K562 (cell line): ENCODE measurements around the gene PAIP1. TPM values are rescaled to one million over a fixed set of nuclear protein-coding genes. Genes with fewer than 3 reads are reported as not detected.

Source experiments
- ATAC-seq: fragments of 200-7000 bp; cut with Tn5 transposase; 3 replicates; pipeline ENCODE4 v1.9.1; 2020; ENCODE audit warnings: moderate library complexity
- BruUV-seq: library from RNA; stranded (reverse); fragments of 400-500 nt; replicated peaks from 2 replicates; lab custom pipeline; 2021; lab: Mats Ljungman, UMichigan
- CTCF ChIA-PET: fragments of 300-600 bp; formaldehyde crosslinking; extraction: SDS; loops from one replicate; lab custom pipeline; 2021; ENCODE audit warnings: low intra/inter-chr PET ratio; lab: Yijun Ruan, JAX
- POLR2A ChIA-PET: fragments of 300-600, 350-650 bp; sonication (Branson Sonifier 250); formaldehyde crosslinking; extraction: SDS; loops from one replicate; lab custom pipeline; 2021; ENCODE audit warnings: antibody characterized with exemption, inconsistent platforms; lab: Yijun Ruan, JAX
- DNase-seq, 4 experiments: peaks; one replicate each; pipeline versions ENCODE4 v3.0.0 to v3.0.0-alpha.2; 2011 to 2018; ENCODE audit warnings: low spot score in 3 of 4, mixed read lengths in 3 of 4; ENCODE audit errors: extremely low read depth in 1 of 4
- FAIRE-seq: peaks from 2 replicates; lab custom pipeline; 2011; peaks lifted over from hg19 to GRCh38; lab: Jason Lieb, UNC
- H2AFZ ChIP-seq: 2 replicates; pipeline ENCODE4 v1.6.0; 2011; ENCODE audit warnings: low read depth, low read length, control low read depth, inconsistent platforms
- H3K27ac ChIP-seq: fragments of 200-600 bp; 3 replicates; pipeline ENCODE4 v1.8.0; 2011; ENCODE audit warnings: low read depth, mild to moderate bottlenecking, control low read depth, inconsistent platforms, low read length, moderate library complexity, mixed read lengths; ENCODE audit errors: extremely low read depth
- H3K27me3 ChIP-seq, 2 experiments: fragments of 300-600 bp in 1 of 2; 2 replicates in 1 of 2; 3 replicates in 1 of 2; pipeline versions ENCODE4 v1.6.0 to v1.8.0; 2011; ENCODE audit warnings: inconsistent platforms in 2 of 2, low read length in 2 of 2, mild to moderate bottlenecking in 1 of 2, mixed read lengths in 1 of 2, moderate library complexity in 1 of 2; ENCODE audit not compliant: control insufficient read depth in 2 of 2, insufficient read depth in 2 of 2
- H3K36me3 ChIP-seq: fragments of 300-600 bp; 3 replicates; pipeline ENCODE4 v1.8.0; 2011; ENCODE audit warnings: mild to moderate bottlenecking, low read length, inconsistent platforms; ENCODE audit not compliant: control insufficient read depth, insufficient read depth
- H3K4me1 ChIP-seq, 2 experiments: fragments of 200-600 bp in 1 of 2; replicated peaks in 1 of 2; 2 replicates in 1 of 2; 3 replicates in 1 of 2; pipeline versions ENCODE4 v1.5.1 to v1.8.0; 2011; ENCODE audit warnings: inconsistent platforms in 2 of 2, low read length in 2 of 2, mild to moderate bottlenecking in 1 of 2, mixed read lengths in 1 of 2, moderate library complexity in 1 of 2; ENCODE audit not compliant: control insufficient read depth in 2 of 2, insufficient read depth in 2 of 2
- H3K4me2 ChIP-seq: 2 replicates; pipeline ENCODE4 v1.6.1; 2011; ENCODE audit warnings: low read length, control low read depth, inconsistent platforms, mixed read lengths; ENCODE audit not compliant: insufficient read depth
- H3K4me3 ChIP-seq: fragments of 200-600 bp; sonication (generic), shearing (Covaris generic); 2 replicates; pipeline ENCODE4 v1.5.1; 2016; ENCODE audit warnings: control low read depth, inconsistent platforms
- H3K79me2 ChIP-seq: fragments of 200-600 bp; 3 replicates; pipeline ENCODE4 v1.8.0; 2011; ENCODE audit warnings: low read length, inconsistent platforms; ENCODE audit not compliant: control insufficient read depth, insufficient read depth
- H3K9ac ChIP-seq, 2 experiments: 2 replicates each; pipeline versions ENCODE4 v1.6.0 to v1.6.1; 2011; ENCODE audit warnings: low read depth in 2 of 2, low read length in 2 of 2, control low read depth in 1 of 2, inconsistent platforms in 1 of 2, mild to moderate bottlenecking in 1 of 2, mixed read lengths in 1 of 2; ENCODE audit not compliant: insufficient read depth in 1 of 2
- H3K9me1 ChIP-seq: one replicate; pipeline ENCODE4 v1.6.0; 2011; ENCODE audit warnings: inconsistent platforms, mild to moderate bottlenecking, low read length, moderate library complexity; ENCODE audit not compliant: control insufficient read depth, insufficient read depth
- H3K9me3 ChIP-seq: replicated peaks from 2 replicates; pipeline ENCODE4 v1.5.1; 2011; ENCODE audit warnings: low read depth, low read length, inconsistent platforms; ENCODE audit not compliant: control insufficient read depth, insufficient read depth
- H4K20me1 ChIP-seq: replicated peaks from 2 replicates; pipeline ENCODE4 v1.6.1; 2011; ENCODE audit warnings: low read length, inconsistent platforms, mixed read lengths; ENCODE audit not compliant: control insufficient read depth, insufficient read depth
- FOXK2 ChIP-seq, 2 experiments: fragments of 450-650 bp; IDR thresholded peaks in 1 of 2; conservative IDR thresholded peaks in 1 of 2; 2 replicates each; pipeline ENCODE4 v1.6.1; 2016; ENCODE audit warnings: low read depth in 2 of 2, mild to moderate bottlenecking in 1 of 2
- FOXM1 ChIP-seq, 2 experiments: fragments of 450-650 bp in 1 of 2; sonication (generic) in 1 of 2; formaldehyde crosslinking in 1 of 2; IDR thresholded peaks; 2 replicates each; pipeline versions ENCODE4 v1.6.1 to v1.9.0; 2017 to 2022; ENCODE audit warnings: low read depth in 2 of 2, mild to moderate bottlenecking in 2 of 2, missing genetic modification reagents in 1 of 2, moderate library complexity in 1 of 2
- ILF3 ChIP-seq: fragments of 450-650 bp; IDR thresholded peaks from 2 replicates; pipeline ENCODE4 v1.6.1; 2018; ENCODE audit warnings: antibody characterized with exemption, mild to moderate bottlenecking, moderate library complexity, borderline replicate concordance
- KAT7 ChIP-seq: sonication (generic); formaldehyde crosslinking; IDR thresholded peaks from 2 replicates; pipeline ENCODE4 v1.8.0; 2022; ENCODE audit warnings: missing genetic modification reagents, mild to moderate bottlenecking, borderline replicate concordance
- KDM1A ChIP-seq, 2 experiments: fragments of 450-650 bp; IDR thresholded peaks; 2 replicates each; pipeline ENCODE4 v1.6.1; 2016; ENCODE audit warnings: mild to moderate bottlenecking in 2 of 2
- MAFF ChIP-seq: IDR thresholded peaks from 2 replicates; pipeline ENCODE4 v1.6.1; 2012; ENCODE audit warnings: low read length, improper control_type of control experiment
- MTA3 ChIP-seq: fragments of 450-650 bp; formaldehyde crosslinking; IDR thresholded peaks from 2 replicates; pipeline ENCODE4 v1.6.1; 2017; ENCODE audit warnings: mild to moderate bottlenecking, borderline replicate concordance
- NCOA4 ChIP-seq: fragments of 450-650 bp; IDR thresholded peaks from 2 replicates; pipeline ENCODE4 v1.6.1; 2018; ENCODE audit warnings: mild to moderate bottlenecking; ENCODE audit not compliant: partially characterized antibody
- NFE2 ChIP-seq: IDR thresholded peaks from 2 replicates; pipeline ENCODE4 v1.6.1; 2014; ENCODE audit warnings: antibody characterized with exemption, low read depth
- PHTF2 ChIP-seq: fragments of 250-450 bp; sonication (Bioruptor Pico); IDR thresholded peaks from 2 replicates; pipeline ENCODE4 v1.5.0; 2021; ENCODE audit warnings: mild to moderate bottlenecking
- STAT5B ChIP-seq: fragments of 250-450 bp; sonication (Bioruptor Pico); IDR thresholded peaks from 2 replicates; pipeline ENCODE4 v1.8.0; 2021; ENCODE audit warnings: mild to moderate bottlenecking, inconsistent platforms
- U2AF2 ChIP-seq: fragments of 200-400 bp; formaldehyde crosslinking; optimal IDR thresholded peaks from 2 replicates; pipeline ENCODE3; 2017; ENCODE audit warnings: low read depth, mild to moderate bottlenecking, low read length
- ZNF431 ChIP-seq: sonication (generic); formaldehyde crosslinking; IDR thresholded peaks from 2 replicates; pipeline ENCODE4 v1.8.0; 2022; ENCODE audit warnings: mild to moderate bottlenecking, missing genetic modification reagents
- ZSCAN32 ChIP-seq: fragments of 450-650 bp; formaldehyde crosslinking; IDR thresholded peaks from 2 replicates; pipeline ENCODE4 v1.4.0; 2020; ENCODE audit warnings: mild to moderate bottlenecking, moderate library complexity
- WGBS: fragments of 100-300 bp; shearing (Covaris generic); methylation state at CpG from one replicate; pipeline ENCODE4 v1.1.6; 2016; ENCODE audit warnings: low coverage, mixed read lengths; ENCODE audit not compliant: insufficient coverage; ENCODE audit errors: missing lambda C conversion rate; 5-methylcytosine and 5-hydroxymethylcytosine counted together
- in situ Hi-C: fragments of 300-500 bp; cut with MboI; formaldehyde crosslinking; loops from 4 replicates; pipeline ENCODE4 v1.15.0; 2018; ENCODE audit warnings: inconsistent platforms, mixed read lengths
- intact Hi-C: fragments of 100-400 bp; cut with micrococcal nuclease; formaldehyde crosslinking; loops from 2 replicates; pipeline ENCODE4 v1.14.2; 2022
- polyA plus RNA-seq, 8 experiments: library from polyadenylated mRNA; depleted of rRNA in 4 of 8; stranded (reverse) in 5 of 8; unstranded in 3 of 8; fragments of >200 nt; fragmentation: Nextera tagmentation in 2 of 8; fragmentation: Illumina TruSeq in 1 of 8; extraction: Ambion mirVana in 2 of 8; extraction: Trizol in 1 of 8; gene quantifications; 2 replicates each; pipeline versions ENCODE4 v1.2.1 to v1.2.3, GENCODE V29; 2011 to 2014; ENCODE audit warnings: inconsistent platforms in 1 of 8, missing spikeins in 1 of 8
- total RNA-seq, 7 experiments: library from RNA; depleted of rRNA in 6 of 7; stranded (reverse); fragments of >200 nt in 6 of 7; fragmentation: Illumina TruSeq in 2 of 7; extraction: Trizol in 2 of 7; gene quantifications; 2 replicates each; pipeline versions ENCODE4 v1.2.1 to v1.2.3, GENCODE V29; 2011 to 2021; ENCODE audit warnings: low replicate concordance in 1 of 7

The PAIP1 gene
- total and polyA plus RNA-seq, 9 of the 15 experiments (the other 6 are each of a cell fraction or from before 2014, with no cell fraction given): 51.7 to 181 (median 102) TPM

- CTCF ChIA-PET: no interaction called here
- TF ChIP-seq STAT5B (CRISPR knock-in tag) (no peak), ZNF431 (CRISPR knock-in tag) (no peak), MTA3 (no peak), NCOA4 (no peak), FOXK2 (conservative IDR thresholded peaks at IDR 0.05 in 1 of 2, IDR thresholded peaks at IDR 0.05 in 1 of 2; ENCODE audit: low read depth in 2 of 2) (no peak), KDM1A (IDR thresholded peaks at IDR 0.05) (no peak), ILF3 (no peak), U2AF2 (no peak), NFE2 (no peak), KAT7 (CRISPR knock-in tag) (no peak), PHTF2 (CRISPR knock-in tag) (no peak), ZSCAN32 (CRISPR knock-in tag) (no peak), FOXM1 (IDR thresholded peaks at IDR 0.05; ENCODE audit: low read depth) (no peak), FOXM1 (CRISPR knock-in tag; IDR thresholded peaks at IDR 0.05; ENCODE audit: low read depth) (no peak), MAFF (no peak)
- POLR2A ChIA-PET: no interaction called here
Measured at GRCh38 chr5:43565043-43565442, 8.2 kb upstream of the PAIP1 start.

More at GRCh38 chr5:43565043-43565442, 8.2 kb upstream of the PAIP1 start:
- in situ Hi-C loops (no loop called here), intact Hi-C loops (no loop called here)
- no peak overlapping the region for H2AFZ ChIP-seq
- H3K36me3 ChIP-seq: no peaks in the 10 kb centered on the region
- no peaks in the 10 kb centered on the region for H3K4me1 ChIP-seq
- FAIRE-seq (no peak), DNase-seq (no peak), ATAC-seq (no peak)
- H3K4me2 ChIP-seq: no peak overlapping the region
- no peak overlapping the region for H3K27ac ChIP-seq
- no peaks in the 10 kb centered on the region for H3K27me3 ChIP-seq
- 50% methylated on average over 5 of the region's 5 CpGs for WGBS
- H4K20me1 ChIP-seq: no peaks in the 10 kb centered on the region
- H3K9me3 ChIP-seq: no peaks in the 10 kb centered on the region
- no peak overlapping the region for H3K4me3 ChIP-seq
- H3K9ac ChIP-seq: no peak overlapping the region
- no TSS peak for BruUV-seq
- H3K79me2 ChIP-seq: no peaks in the 10 kb centered on the region
- no peaks in the 10 kb centered on the region for H3K9me1 ChIP-seq
